H1 (cell line): ENCODE data around the gene SND1. TPM values are rescaled to one million over a fixed set of nuclear protein-coding genes. Genes with fewer than 3 reads are reported as not detected.

Experiments used
- CTCF ChIA-PET: fragments of 300-600 bp; sonication (Branson Sonifier 250); formaldehyde crosslinking; loops from one replicate; lab custom pipeline; 2021; ENCODE audit not compliant: partially characterized antibody; lab: Charles Lee
- POLR2A ChIA-PET: fragments of 300-600 bp; sonication (Branson Sonifier 250); formaldehyde crosslinking; loops from one replicate; lab custom pipeline; 2021; ENCODE audit warnings: inconsistent platforms; ENCODE audit not compliant: partially characterized antibody; lab: Charles Lee
- DNase-seq, 2 experiments: peaks; one replicate each; pipeline versions ENCODE4 v3.0.0 to v3.0.0-alpha.2; 2010 to 2022; ENCODE audit warnings: low spot score in 2 of 2, low read depth in 1 of 2, mixed read lengths in 1 of 2
- FAIRE-seq: peaks from 2 replicates; lab custom pipeline; 2011; peaks lifted over from hg19 to GRCh38; lab: Jason Lieb, UNC
- H2AFZ ChIP-seq: 2 replicates; pipeline ENCODE4 v1.8.1; 2012; ENCODE audit warnings: low read length, inconsistent platforms
- H2AK5ac ChIP-seq: 2 replicates; pipeline ENCODE4 v1.6.1; 2013; ENCODE audit warnings: low read depth, low read length
- H2BK120ac ChIP-seq: replicated peaks from 2 replicates; pipeline ENCODE3; 2013; ENCODE audit warnings: low read depth, low read length, inconsistent platforms
- H2BK12ac ChIP-seq: 2 replicates; pipeline ENCODE4 v1.6.1; 2013; ENCODE audit warnings: low read depth, low read length
- H2BK15ac ChIP-seq: 2 replicates; pipeline ENCODE4 v1.6.1; 2013; ENCODE audit warnings: low read length
- H2BK20ac ChIP-seq: 2 replicates; pipeline ENCODE4 v1.6.1; 2013; ENCODE audit warnings: low read length
- H2BK5ac ChIP-seq: 2 replicates; pipeline ENCODE4 v1.6.1; 2013; ENCODE audit warnings: low read depth, low read length
- H3K14ac ChIP-seq: 2 replicates; pipeline ENCODE4 v1.6.1; 2013; ENCODE audit warnings: inconsistent platforms; ENCODE audit not compliant: insufficient read length
- H3K18ac ChIP-seq: 2 replicates; pipeline ENCODE4 v1.6.1; 2013; ENCODE audit warnings: low read length; ENCODE audit errors: extremely low read depth
- H3K23ac ChIP-seq: 2 replicates; pipeline ENCODE4 v1.6.1; 2013; ENCODE audit warnings: inconsistent platforms; ENCODE audit not compliant: insufficient read length
- H3K23me2 ChIP-seq: 2 replicates; pipeline ENCODE4 v1.6.1; 2013; ENCODE audit warnings: low read depth, low read length
- H3K27ac ChIP-seq: 2 replicates; pipeline ENCODE4 v1.6.1; 2011; ENCODE audit warnings: low read depth, low read length, inconsistent platforms
- H3K27me3 ChIP-seq, 4 experiments: replicated peaks in 1 of 4; 1 replicate in 1 of 4; 2 replicates in 3 of 4; pipeline versions ENCODE4 v1.6.1 to v1.8.1; 2011 to 2013; ENCODE audit warnings: low read length in 3 of 4, mild to moderate bottlenecking in 3 of 4, inconsistent platforms in 2 of 4, mixed read lengths in 2 of 4, moderate library complexity in 1 of 4; ENCODE audit not compliant: control insufficient read depth in 3 of 4, insufficient read depth in 3 of 4; ENCODE audit errors: extremely low read depth in 1 of 4
- H3K36me3 ChIP-seq, 4 experiments: 2 replicates each; pipeline versions ENCODE4 v1.6.1 to v1.8.1; 2011 to 2013; ENCODE audit warnings: mild to moderate bottlenecking in 4 of 4, low read length in 3 of 4, moderate library complexity in 2 of 4, control low read depth in 1 of 4, inconsistent platforms in 1 of 4; ENCODE audit not compliant: insufficient read depth in 4 of 4, control insufficient read depth in 2 of 4
- H3K4ac ChIP-seq: replicated peaks from 2 replicates; pipeline ENCODE3; 2013; ENCODE audit warnings: low read length, low read depth, mixed read lengths, inconsistent platforms; ENCODE audit not compliant: insufficient read length
- H3K4me1 ChIP-seq, 4 experiments: replicated peaks in 1 of 4; 1 replicate in 1 of 4; 2 replicates in 3 of 4; pipeline versions ENCODE4 v1.6.1 to v1.8.1; 2011 to 2013; ENCODE audit warnings: low read length in 3 of 4, inconsistent platforms in 2 of 4, mixed read lengths in 1 of 4; ENCODE audit not compliant: insufficient read depth in 4 of 4, control insufficient read depth in 3 of 4
- H3K4me2 ChIP-seq, 2 experiments: 2 replicates each; pipeline versions ENCODE4 v1.6.1 to v1.8.1; 2011 to 2013; ENCODE audit warnings: low read depth in 2 of 2, low read length in 2 of 2, control low read depth in 1 of 2, inconsistent platforms in 1 of 2, mild to moderate bottlenecking in 1 of 2; ENCODE audit not compliant: insufficient read depth in 1 of 2
- H3K4me3 ChIP-seq, 4 experiments: fragments of 200-600, 300-600 bp in 1 of 4; sonication (generic), shearing (Covaris generic), sonication (Bioruptor Twin) in 1 of 4; 2 replicates each; pipeline versions ENCODE4 v1.5.1 to v1.8.1; 2011 to 2016; ENCODE audit warnings: low read length in 4 of 4, low read depth in 3 of 4, control low read depth in 2 of 4, inconsistent platforms in 2 of 4, mild to moderate bottlenecking in 2 of 4, mixed read lengths in 1 of 4, moderate library complexity in 1 of 4; ENCODE audit not compliant: insufficient read depth in 2 of 4; ENCODE audit errors: extremely low read depth in 1 of 4
- H3K56ac ChIP-seq: replicated peaks from 2 replicates; pipeline ENCODE3; 2013; ENCODE audit warnings: low read depth, mild to moderate bottlenecking, mixed read lengths, low read length, inconsistent platforms; ENCODE audit not compliant: insufficient read length
- H3K79me1 ChIP-seq: 2 replicates; pipeline ENCODE4 v1.6.1; 2013; ENCODE audit warnings: low read depth, low read length, control low read depth
- H3K79me2 ChIP-seq, 2 experiments: 2 replicates each; pipeline versions ENCODE4 v1.6.1 to v1.8.1; 2012 to 2013; ENCODE audit warnings: low read length in 2 of 2, mild to moderate bottlenecking in 2 of 2, inconsistent platforms in 1 of 2; ENCODE audit not compliant: insufficient read depth in 2 of 2, control insufficient read depth in 1 of 2
- H3K9ac ChIP-seq, 4 experiments: replicated peaks in 1 of 4; 1 replicate in 1 of 4; 2 replicates in 3 of 4; pipeline versions ENCODE4 v1.6.1 to v1.8.1; 2011 to 2013; ENCODE audit warnings: low read depth in 3 of 4, low read length in 3 of 4, control low read depth in 2 of 4, mild to moderate bottlenecking in 2 of 4, moderate library complexity in 2 of 4, inconsistent platforms in 1 of 4; ENCODE audit errors: extremely low read depth in 1 of 4
- H3K9me3 ChIP-seq, 2 experiments: 2 replicates each; pipeline versions ENCODE4 v1.6.1 to v1.8.1; 2012 to 2013; ENCODE audit warnings: mild to moderate bottlenecking in 2 of 2, moderate library complexity in 2 of 2, control low read depth in 1 of 2, inconsistent platforms in 1 of 2, low read depth in 1 of 2, low read length in 1 of 2, mixed read lengths in 1 of 2; ENCODE audit not compliant: insufficient read depth in 2 of 2
- H4K20me1 ChIP-seq, 2 experiments: replicated peaks in 1 of 2; 2 replicates each; pipeline versions ENCODE3 to v1.8.1; 2011 to 2013; ENCODE audit warnings: inconsistent platforms in 2 of 2, low read length in 2 of 2, mild to moderate bottlenecking in 1 of 2; ENCODE audit not compliant: insufficient read depth in 2 of 2, control insufficient read depth in 1 of 2
- H4K5ac ChIP-seq: 2 replicates; pipeline ENCODE4 v1.6.1; 2013; ENCODE audit warnings: low read length, low read depth, mixed read lengths, inconsistent platforms; ENCODE audit not compliant: insufficient read length
- H4K8ac ChIP-seq: 2 replicates; pipeline ENCODE4 v1.8.0; 2013; ENCODE audit warnings: mild to moderate bottlenecking, moderate library complexity, low read length, inconsistent platforms; ENCODE audit not compliant: insufficient read depth; ENCODE audit errors: extremely low read depth
- H4K91ac ChIP-seq: replicated peaks from 2 replicates; pipeline ENCODE3; 2013; ENCODE audit warnings: low read length, mixed read lengths, inconsistent platforms; ENCODE audit not compliant: insufficient read length
- BACH1 ChIP-seq: IDR thresholded peaks from 2 replicates; pipeline ENCODE4 v1.6.1; 2012; ENCODE audit warnings: low read length, improper control_type of control experiment
- BRCA1 ChIP-seq: IDR thresholded peaks from 2 replicates; pipeline ENCODE4 v1.6.1; 2012; ENCODE audit warnings: low read depth, low read length, improper control_type of control experiment
- CTBP2 ChIP-seq: IDR thresholded peaks from 2 replicates; pipeline ENCODE4 v1.7.0; 2011; ENCODE audit warnings: borderline replicate concordance, mild to moderate bottlenecking, moderate library complexity, mixed read lengths, low read length; ENCODE audit not compliant: insufficient read depth, insufficient read length
- CTCF ChIP-seq, 3 experiments: IDR thresholded peaks; 1 replicate in 2 of 3; 2 replicates in 1 of 3; pipeline versions ENCODE4 v1.5.1 to v1.6.1; 2011; ENCODE audit warnings: low read length in 3 of 3, mild to moderate bottlenecking in 3 of 3, inconsistent platforms in 2 of 3, low read depth in 1 of 3, moderate library complexity in 1 of 3; ENCODE audit not compliant: insufficient read depth in 1 of 3; ENCODE audit errors: control extremely low read depth in 1 of 3
- JUND ChIP-seq: IDR thresholded peaks from 2 replicates; pipeline ENCODE4 v1.6.1; 2011; ENCODE audit warnings: mild to moderate bottlenecking, improper control_type of control experiment, low read length
- NANOG ChIP-seq: IDR thresholded peaks from 2 replicates; pipeline ENCODE4 v1.6.1; 2011; ENCODE audit warnings: low read length, low read depth, mild to moderate bottlenecking, inconsistent platforms; ENCODE audit not compliant: insufficient read depth, poor library complexity, severe bottlenecking
- RBBP5 ChIP-seq: IDR thresholded peaks from 2 replicates; pipeline ENCODE4 v1.7.1; 2012; ENCODE audit warnings: low read depth, mild to moderate bottlenecking, inconsistent platforms, low read length, moderate library complexity, borderline replicate concordance
- RXRA ChIP-seq: IDR thresholded peaks from 2 replicates; pipeline ENCODE4 v1.6.1; 2011; ENCODE audit warnings: low read depth, mild to moderate bottlenecking, low read length, moderate library complexity; ENCODE audit not compliant: insufficient read depth
- TAF1 ChIP-seq: IDR thresholded peaks from 2 replicates; pipeline ENCODE4 v1.6.1; 2011; ENCODE audit warnings: mild to moderate bottlenecking, low read depth, low read length
- WGBS, 2 experiments: shearing (Covaris generic) in 1 of 2; methylation state at CpG; one replicate each; pipeline versions ENCODE4 v1.1.6 to v1.1.7; 2013 to 2015; ENCODE audit warnings: low lambda C conversion rate in 2 of 2, mixed read lengths in 2 of 2, inconsistent platforms in 1 of 2, low coverage in 1 of 2, missing lambda C conversion rate in 1 of 2; ENCODE audit not compliant: insufficient replicate concordance in 2 of 2, insufficient coverage in 1 of 2, insufficient read length in 1 of 2; ENCODE audit errors: extremely low coverage in 1 of 2, missing lambda C conversion rate in 1 of 2; 5-methylcytosine and 5-hydroxymethylcytosine counted together
- polyA plus RNA-seq, 7 experiments: library from polyadenylated mRNA; depleted of rRNA in 3 of 7; stranded (reverse) in 5 of 7; unstranded in 2 of 7; fragments of >200 nt in 5 of 7; fragments of 200-250 nt in 2 of 7; gene quantifications; 1 replicate in 5 of 7; 2 replicates in 1 of 7; 4 replicates in 1 of 7; pipeline versions ENCODE4 v1.2.1 to v1.2.3, GENCODE V29; 2011 to 2013; ENCODE audit warnings: missing spikeins in 2 of 7, mixed read lengths in 2 of 7
- total RNA-seq: library from RNA; stranded (reverse); fragmentation: NEBNext Ultra II Directional; extraction: Animal tissue kit (Norgen Biotek cat#: 25700); gene quantifications from 2 replicates; pipeline ENCODE4 v1.2.1, GENCODE V29; 2021

SND1 gene
- total and polyA plus RNA-seq, 2 of the 8 experiments (the other 6 are each of a cell fraction or from before 2014, with no cell fraction given), result 122 to 290 TPM

- CTCF ChIA-PET, result interaction anchor here (1.0 to 9.2 kb wide), 4 partner anchors 11 to 67 kb away, joined by 3 to 115 read pairs (median 17); no protein-coding TSS in a partner anchor
- Histone ChIP-seq H3K27ac (no peak overlapping the region), H2AFZ (no peak overlapping the region), H3K4me2 (no peak overlapping the region), H4K20me1 (no peaks in the 10 kb centered on the region), H2BK12ac (no peak overlapping the region), H3K79me2 (no peaks in the 10 kb centered on the region), H3K23me2 (peaks cover 25% of the 10 kb centered on the region), H3K4me1 (peaks cover 0 to 7% (median 3%) of the 10 kb centered on the region in 4 experiments; a peak in 3 of 7 replicates), H4K91ac (no peak overlapping the region), H2BK120ac (no peak overlapping the region), H2BK20ac (no peak overlapping the region), H3K56ac (no peak overlapping the region), H2BK15ac (no peak overlapping the region), H3K14ac (no peak overlapping the region), H2BK5ac (no peak overlapping the region), H3K36me3 (no peaks in the 10 kb centered on the region), H3K4me3 (no peak overlapping the region), H4K8ac (no peak overlapping the region), H3K79me1 (no peaks in the 10 kb centered on the region), H2AK5ac (no peak overlapping the region), H3K23ac (no peak overlapping the region), H4K5ac (no peak overlapping the region), H3K9me3 (no peaks in the 10 kb centered on the region), H3K4ac (no peak overlapping the region), H3K27me3 (peaks cover 9 to 36% (median 20%) of the 10 kb centered on the region in 4 experiments; a peak in 6 of 7 replicates), H3K9ac (no peak overlapping the region), H3K18ac (no peak overlapping the region)
- TF ChIP-seq CTCF (IDR thresholded peaks at IDR 0.05; ENCODE audit: control extremely low read depth in 1 of 3, insufficient read depth in 1 of 3, low read depth in 1 of 3, low read length in 3 of 3), result no peak
- no peak for TF ChIP-seq JUND
- TF ChIP-seq CTBP2, result no peak
- no peak for TF ChIP-seq BRCA1
- TF ChIP-seq BACH1, result no peak
- TF ChIP-seq RXRA, result no peak
- no peak for TF ChIP-seq RBBP5
- no peak for TF ChIP-seq TAF1
- no peak for TF ChIP-seq NANOG
- FAIRE-seq, result no peak
- POLR2A ChIA-PET, result interaction anchor here (3.1 kb wide), 1 partner anchor 12 kb away, joined by 11 read pairs; no protein-coding TSS in a partner anchor
- 91% methylated on average over 5 of the region's 5 CpGs; no CpG with 5 or more reads in 1 of the 2 experiments for WGBS, 2 experiments
- DNase-seq, result no peak
These were observed 35.3 kb upstream of the SND1 start for GRCh38 chr7:127616724-127617123.
